ENCODE results near the gene PRUNE2.

DNA sequence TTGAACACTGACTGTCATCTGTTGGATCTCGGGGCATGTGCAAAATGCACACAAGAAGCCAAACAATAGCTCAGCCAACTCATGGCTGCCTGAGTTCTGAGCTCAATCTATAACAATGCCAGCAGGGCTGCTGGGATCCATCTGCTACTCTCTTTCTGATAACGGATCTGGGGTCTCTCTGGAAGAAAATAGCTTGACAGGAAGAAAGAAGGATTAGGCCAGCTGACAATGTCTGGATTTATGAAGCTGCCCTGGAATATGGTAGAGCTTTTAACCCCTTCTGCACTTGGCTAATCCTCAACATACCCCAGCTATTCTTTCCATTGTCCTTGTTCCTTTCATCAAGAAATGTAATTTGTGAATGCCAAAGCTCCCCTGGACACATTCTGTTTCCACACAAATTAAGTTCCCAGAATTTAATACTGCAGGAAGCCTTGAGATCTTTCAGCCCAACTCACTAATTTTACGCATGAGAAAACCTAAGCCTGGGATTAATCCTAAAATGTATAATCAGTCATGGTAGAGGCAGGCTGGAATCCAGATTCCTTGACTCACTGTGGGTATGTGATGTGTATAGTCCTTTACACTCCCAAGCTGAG, 204.4 kb downstream of the PRUNE2 start:
- TF ChIP-seq, protein P1, sequence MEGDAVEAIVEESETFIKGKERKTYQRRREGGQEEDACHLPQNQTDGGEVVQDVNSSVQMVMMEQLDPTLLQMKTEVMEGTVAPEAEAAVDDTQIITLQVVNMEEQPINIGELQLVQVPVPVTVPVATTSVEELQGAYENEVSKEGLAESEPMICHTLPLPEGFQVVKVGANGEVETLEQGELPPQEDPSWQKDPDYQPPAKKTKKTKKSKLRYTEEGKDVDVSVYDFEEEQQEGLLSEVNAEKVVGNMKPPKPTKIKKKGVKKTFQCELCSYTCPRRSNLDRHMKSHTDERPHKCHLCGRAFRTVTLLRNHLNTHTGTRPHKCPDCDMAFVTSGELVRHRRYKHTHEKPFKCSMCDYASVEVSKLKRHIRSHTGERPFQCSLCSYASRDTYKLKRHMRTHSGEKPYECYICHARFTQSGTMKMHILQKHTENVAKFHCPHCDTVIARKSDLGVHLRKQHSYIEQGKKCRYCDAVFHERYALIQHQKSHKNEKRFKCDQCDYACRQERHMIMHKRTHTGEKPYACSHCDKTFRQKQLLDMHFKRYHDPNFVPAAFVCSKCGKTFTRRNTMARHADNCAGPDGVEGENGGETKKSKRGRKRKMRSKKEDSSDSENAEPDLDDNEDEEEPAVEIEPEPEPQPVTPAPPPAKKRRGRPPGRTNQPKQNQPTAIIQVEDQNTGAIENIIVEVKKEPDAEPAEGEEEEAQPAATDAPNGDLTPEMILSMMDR (IDR thresholded peaks at IDR 0.05): no peak
- TF ChIP-seq POLR2A (IDR thresholded peaks at IDR 0.05): no peak

Measured in lower leg skin (tissue), 3 donors.